ENCODE results near the gene C6orf47. TPM values are rescaled to one million over a fixed set of nuclear protein-coding genes. Genes with fewer than 3 reads are reported as not detected.
A peak's percentile ranks its signal among the peaks of the same experiment; 100 is the strongest.

The C6orf47 gene
- polyA plus RNA-seq, 3 donors: 8.8 to 17.0 (median 14.1) TPM

DNA sequence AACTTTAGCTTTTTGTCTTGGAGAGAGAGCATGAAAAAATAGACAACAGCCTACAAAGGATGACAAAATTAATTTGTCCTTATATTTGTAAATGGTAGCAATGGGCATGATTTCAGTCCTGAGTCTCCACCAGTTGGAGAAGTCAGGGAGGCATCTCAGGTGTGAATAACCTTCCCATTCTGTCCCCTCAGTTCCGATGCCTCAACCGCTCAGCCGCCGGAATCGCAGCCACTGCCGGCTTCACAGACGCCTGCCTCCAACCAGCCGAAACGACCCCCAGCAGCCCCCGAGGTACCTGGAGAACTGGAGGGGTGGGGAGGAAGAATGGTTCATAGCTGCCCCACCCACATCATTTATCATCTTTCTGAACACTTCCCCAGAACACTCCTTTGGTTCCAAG lies 36.5 kb downstream of the C6orf47 start:
- 88 to 90% (median 89%) methylated on average over 10 of the region's 10 CpGs for WGBS, 3 donors
- H3K27ac ChIP-seq (ENCODE audit: low read depth, low read length): no peak overlapping the region

DNA sequence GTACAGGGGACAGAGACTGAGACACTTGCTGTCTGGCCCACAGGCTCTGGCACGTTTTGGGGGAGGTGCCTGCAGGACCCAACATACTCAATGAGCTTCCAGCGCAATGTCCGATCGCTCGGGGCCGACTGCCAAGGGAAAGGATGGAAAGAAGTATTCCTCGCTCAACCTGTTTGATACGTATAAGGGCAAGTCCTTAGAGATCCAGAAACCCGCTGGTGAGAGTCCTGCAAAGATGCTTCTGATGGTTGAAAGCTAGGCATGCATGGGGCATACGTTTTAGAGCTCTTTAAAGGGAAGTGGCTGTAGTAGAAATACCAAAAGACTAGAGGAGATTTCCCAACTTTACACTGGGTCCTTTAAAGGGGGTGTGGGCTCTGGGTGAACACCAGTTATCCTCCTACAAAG lies 37.9 kb downstream of the C6orf47 start:
- WGBS, 3 donors: 43 to 57% (median 55%) methylated on average over 10 of the region's 10 CpGs
- no peak overlapping the region for H3K27ac ChIP-seq (ENCODE audit: low read depth, low read length)

DNA sequence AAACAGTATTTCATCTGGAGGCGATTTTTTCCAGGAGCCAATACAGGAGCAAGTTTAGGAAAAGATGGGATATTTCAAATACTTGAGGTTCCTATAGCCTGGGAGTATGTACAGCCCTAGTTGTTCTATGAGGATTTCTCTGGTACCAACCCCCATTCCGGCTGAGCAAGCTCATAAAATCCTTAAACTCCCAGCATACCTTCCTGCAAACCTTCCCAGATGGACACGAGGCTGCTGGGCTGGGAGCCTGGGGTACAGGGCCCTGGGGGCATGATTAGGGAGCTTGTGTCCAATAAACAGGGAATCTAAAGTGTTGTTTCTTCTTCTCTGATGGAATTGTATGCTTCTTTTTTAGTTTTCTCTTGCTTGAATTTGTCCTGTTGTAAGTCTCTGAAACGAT lies 38.6 kb downstream of the C6orf47 start:
- WGBS, 3 donors: 31 to 40% (median 39%) methylated on average over 4 of the region's 4 CpGs
- no peak overlapping the region for H3K27ac ChIP-seq (ENCODE audit: low read depth, low read length)

DNA sequence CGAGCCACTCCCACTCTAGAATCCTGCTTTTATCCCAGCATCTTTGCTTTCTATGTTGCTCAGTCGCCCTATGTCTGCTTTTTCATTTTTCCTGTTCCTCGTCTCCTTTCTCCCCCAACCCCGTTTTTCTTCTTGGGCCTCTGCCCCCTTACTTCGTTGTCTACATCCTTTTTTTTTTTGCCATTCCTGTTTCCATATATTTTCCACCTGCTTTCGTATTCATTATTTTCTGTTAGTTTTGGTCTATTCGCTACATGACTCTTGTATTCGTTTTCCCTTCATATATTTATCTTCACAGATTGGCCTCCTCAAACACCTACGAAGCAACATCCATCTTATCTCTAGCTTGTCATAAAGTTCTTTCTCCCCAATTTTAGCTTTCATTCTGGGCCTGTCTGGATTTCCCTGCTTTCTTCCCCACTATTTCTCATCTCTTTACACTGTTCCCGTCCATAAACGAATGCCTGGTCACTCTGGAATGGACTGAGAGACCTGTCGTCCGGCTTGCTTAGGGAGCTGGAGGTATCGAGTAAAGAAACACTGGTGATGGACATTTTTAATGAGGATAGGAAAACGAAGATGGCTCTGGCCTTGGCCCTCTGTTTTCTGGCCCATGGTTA lies 39.1 kb downstream of the C6orf47 start:
- 9 to 15% (median 14%) methylated on average over 15 of the region's 15 CpGs for WGBS, 3 donors
- H3K27ac ChIP-seq (ENCODE audit: low read depth, low read length): peak overlapping the region; percentile 86

DNA sequence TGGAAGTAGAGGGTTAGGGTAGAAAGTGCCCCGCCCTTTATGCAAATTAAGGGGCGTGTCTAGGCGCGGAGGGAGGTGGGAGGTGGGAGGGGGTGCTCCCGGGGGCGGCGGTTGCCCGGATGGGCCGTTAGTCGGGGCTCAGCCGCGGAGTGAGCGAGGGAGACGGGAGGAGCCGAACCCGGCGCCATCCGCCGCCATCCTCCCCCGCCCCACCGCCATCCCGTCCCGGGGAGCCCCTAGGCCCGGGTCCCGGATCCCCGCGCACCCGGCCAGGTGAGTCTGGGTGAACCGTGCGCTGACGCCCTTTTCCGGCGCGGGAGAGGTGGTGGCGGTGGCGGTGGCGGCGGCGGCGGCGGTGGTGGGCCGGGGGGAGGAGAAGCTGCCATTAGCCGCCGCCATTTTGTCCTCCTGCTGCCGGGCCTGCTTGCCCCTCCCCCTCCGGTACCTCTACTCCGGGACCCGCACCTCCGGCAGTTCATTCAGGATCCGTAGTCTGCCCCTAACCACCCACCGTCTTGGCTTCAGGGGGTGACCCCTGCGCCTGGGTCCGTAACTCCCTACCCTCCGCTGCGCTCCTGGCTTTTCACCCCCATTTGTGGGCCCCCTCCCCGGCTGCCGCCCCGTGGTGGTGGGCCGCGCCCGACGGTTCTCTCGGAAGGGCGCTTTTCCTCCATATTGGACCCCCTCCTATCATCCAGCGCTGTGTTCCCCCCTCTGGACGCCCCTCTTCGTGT lies 39.8 kb downstream of the C6orf47 start, which contains the start of gene PRRC2A:
Gene PRRC2A, plus strand, starts transcription at position 130 of the 734 bp plus-strand sequence. CDS start 2,075 bp downstream, outside the sequence.
- H3K27ac ChIP-seq (ENCODE audit: low read depth, low read length): peak within 1 kb of the TSS; percentile 86
- whole genome bisulfite sequencing, 3 donors: 0 to 1% (median 1%) methylated on average over 43 to 60 of the region's 67 CpGs

DNA sequence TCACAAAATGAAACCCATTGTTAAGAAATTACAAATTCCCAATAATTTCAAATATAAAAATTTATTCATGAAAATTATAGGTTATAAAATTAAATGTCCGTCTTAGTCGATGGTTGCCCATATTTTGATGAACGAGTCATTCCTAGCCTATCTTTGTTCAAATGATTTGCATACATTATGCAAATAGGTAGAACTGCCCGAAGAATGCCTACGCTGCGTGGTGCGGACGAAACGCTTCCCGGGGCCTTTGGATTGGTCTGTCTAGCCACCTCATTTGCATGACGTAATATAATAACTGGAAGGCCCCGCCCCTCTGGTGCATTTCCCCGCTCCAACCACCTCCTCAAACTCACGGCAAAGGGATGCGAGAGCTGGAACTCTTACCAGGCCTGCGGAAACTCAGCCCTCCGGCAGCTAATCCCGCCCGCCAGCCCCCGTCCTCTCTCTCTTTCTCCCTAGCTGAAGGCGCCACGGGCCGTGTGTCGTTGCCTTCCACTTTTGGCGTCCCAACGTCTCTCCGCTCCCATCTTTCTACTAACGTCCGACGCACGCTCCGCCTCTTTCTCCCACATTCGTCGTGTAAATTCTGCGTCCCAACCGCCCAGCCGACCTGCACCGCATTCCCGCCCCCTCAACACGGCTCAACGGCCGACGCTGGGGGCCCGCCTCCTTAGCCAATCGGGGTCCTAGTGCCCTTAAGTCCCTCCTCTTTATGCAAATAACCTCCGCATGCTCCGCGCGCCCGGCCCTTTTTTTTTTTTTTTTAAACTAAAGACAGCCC lies 40.6 kb downstream of the C6orf47 start:
- 0 to 1% (median 0%) methylated on average over 50 of the region's 50 CpGs for WGBS, 3 donors
- peak overlapping the region; percentile 75 for H3K27ac ChIP-seq (ENCODE audit: low read depth, low read length)

DNA sequence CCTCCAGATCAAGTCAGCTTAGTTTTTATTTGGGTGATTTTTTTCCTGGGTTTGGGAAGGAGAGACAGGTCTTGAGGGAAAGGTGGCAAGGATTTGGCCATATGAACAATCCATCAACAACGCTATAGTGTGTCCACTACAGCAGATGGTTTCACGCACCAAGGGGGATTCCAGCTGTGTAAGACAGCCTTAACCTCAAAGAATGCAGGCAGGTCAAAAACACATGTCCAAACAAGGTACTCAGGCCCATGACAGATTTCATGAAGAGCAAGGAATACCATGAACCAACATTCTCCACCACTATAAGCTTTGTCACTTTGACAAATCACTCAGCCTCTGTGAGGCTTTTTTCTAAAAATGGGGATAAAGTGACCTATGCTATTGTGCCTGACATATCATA lies 43.6 kb downstream of the C6orf47 start:
- 77 to 86% (median 80%) methylated on average over 2 of the region's 2 CpGs for WGBS, 3 donors
- H3K27ac ChIP-seq (ENCODE audit: low read depth, low read length): no peak overlapping the region

DNA sequence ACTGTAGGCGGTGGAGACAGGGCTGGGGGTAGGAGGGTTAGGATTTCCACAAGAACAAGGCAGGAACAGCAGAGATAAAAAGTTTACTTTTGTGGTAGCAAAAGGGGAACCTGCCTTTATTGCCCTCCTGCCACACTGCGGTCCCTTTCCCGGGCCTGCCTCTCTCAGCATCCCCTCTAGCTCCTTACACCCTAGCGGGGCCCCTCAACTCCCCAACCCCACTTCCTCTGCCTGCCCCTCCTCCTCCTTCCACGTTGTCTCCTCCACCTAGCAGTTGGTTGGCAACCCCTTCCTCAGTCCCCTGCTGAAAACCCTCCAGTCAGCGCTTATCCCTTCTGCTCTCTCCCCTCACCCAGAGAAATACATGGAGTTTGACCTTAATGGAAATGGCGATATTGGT lies 44.8 kb downstream of the C6orf47 start:
- H3K27ac ChIP-seq (ENCODE audit: low read depth, low read length): no peak overlapping the region

DNA sequence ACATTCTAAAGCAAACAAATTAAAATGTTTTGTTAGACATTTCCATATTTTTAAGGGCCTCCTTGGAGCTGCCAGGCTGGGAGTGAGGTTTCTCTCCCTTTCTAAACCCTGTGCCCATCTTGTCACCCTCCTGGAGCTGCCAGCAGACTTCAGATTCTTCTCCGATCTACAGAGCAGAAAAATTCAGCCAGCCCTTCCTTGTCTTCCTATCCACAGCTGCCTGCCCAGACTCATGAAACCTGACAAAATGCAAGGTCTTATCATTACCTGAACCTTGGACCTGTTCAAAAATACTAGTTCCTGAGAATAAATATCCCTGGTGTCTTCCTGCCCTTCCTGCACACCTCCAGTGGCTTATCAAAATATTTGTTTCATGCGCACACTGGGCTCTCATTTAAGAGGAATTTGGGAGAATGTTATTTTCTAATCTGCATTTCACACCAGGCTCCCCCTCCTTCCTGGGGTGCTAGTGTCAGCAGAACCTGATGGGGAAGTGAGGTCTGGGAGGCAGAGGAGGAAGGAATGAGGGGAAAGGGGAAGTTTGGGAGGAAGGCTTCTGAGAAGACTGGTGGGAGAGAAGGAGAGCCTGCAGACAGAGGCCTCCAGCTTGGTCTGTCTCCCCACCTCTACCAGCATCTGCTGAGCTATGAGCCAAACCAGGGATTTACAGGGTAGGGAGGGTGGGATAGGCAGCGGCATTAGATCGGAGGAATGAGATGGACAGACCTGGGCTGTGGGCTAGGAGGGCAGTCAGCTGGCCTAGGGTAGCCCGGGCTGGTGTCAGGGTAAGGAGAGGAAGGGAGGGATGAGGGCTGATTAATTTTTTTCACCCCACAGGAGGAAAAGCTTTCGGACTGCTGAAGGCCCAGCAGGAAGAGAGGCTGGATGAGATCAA lies 45.6 kb downstream of the C6orf47 start, which contains the start of gene AIF1:
Gene AIF1, plus strand, starts transcription at position 551 of the 895 bp plus-strand sequence. Its CDS starts 96 bp downstream, at position 647.
- 37 to 74% (median 47%) methylated on average over 6 of the region's 6 CpGs for WGBS, 3 donors

More for the DNA sequence above, 44.8 kb downstream of the C6orf47 start:
- WGBS, 3 donors: 36 to 64% (median 45%) methylated on average over 7 of the region's 7 CpGs

DNA sequence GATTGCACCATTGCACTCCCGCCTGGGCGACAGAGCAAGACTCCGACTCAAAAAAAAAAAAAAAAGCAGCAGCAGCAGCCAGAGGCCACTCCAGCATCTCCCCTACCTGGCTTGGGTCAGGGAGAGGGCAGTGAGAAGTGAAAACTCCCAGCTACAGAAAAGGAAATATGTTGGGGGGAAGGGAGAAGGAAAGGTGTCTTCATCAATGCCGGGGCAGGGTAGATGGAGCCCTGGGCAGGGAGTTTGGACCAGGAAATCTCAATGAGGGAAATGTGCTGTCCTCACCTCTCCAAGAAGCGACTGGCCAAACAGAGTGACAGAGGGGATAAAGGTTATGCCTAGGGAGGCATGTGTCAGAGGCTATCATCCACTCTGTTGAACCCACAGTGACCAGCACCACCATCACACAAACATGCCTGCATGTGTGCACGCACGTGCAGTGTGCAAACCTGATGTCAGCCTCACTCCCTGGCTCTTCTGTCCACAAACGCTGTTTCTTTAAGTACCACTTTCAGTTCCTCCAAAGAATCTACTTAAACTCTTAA lies 46.4 kb downstream of the C6orf47 start:
- no peak overlapping the region for H3K27ac ChIP-seq (ENCODE audit: low read depth, low read length)
- 51 to 87% (median 60%) methylated on average over 8 of the region's 8 CpGs for WGBS, 3 donors

More for the DNA sequence above, 45.6 kb downstream of the C6orf47 start, which contains the start of gene AIF1:
- H3K27ac ChIP-seq (ENCODE audit: low read depth, low read length): no peak within 1 kb of the TSS

DNA sequence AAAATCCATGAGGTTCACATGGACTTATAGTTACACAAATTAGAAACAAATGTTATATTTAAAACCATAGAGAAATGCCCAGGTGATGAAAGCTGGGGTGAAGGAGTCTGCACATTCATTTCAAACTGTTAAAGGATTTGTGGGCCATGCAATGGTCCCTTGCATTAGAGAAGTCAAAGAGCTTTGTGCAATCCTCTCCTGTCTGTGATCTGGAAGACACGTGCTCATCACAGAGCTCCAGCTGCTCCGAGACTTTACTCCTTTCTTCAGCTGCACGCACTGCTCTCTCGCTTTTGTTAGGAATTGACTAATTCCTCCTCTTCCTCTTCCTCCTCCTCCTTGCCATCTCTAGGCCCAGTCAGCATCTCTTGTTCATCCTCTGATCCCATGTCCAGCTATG lies 49.6 kb downstream of the C6orf47 start:
- no peak overlapping the region for H3K27ac ChIP-seq (ENCODE audit: low read depth, low read length)
- 57 to 83% (median 75%) methylated on average over 4 of the region's 4 CpGs for WGBS, 3 donors

DNA sequence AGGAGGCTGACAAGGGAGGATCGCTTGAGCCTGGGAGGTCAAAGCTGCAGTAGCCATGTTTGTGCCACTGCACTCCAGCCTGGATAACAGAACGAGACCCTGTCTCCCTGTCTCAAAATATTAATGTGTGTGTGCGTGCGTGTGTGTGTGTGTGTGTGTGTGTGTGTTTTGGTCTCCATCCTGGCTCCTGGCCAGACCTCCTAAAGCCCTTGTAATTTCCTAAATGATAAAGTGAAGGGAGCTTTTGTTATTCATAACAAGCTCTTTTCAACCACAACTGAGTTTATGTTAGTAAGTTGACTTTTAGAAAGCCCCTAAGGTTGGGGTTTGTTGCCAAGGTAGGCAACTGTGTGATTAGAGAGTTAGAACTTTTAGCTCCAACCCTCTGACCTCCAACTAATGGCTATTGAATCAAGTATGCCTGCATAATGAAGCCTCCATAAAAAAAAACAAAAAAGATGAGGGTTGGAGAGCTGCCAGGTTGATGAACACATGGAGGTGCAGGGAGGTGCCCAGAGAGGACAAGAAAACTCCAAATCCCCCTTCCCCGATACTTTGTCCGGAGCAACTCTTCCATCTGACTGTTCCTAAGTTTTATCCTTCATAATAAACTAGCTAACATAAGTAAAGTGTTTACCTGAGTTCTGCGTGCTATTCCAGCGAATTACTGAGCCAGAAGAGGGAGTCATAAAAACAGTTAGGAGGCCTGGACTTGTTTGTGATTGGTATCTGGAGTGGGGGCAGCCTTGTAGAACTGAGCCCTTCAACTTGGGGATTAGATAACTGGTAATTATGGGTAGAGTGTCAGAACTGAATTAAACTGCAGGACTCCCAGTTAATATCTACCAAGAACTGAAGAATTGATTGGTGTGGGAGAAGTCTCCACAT lies 50.8 kb downstream of the C6orf47 start:
- H3K27ac ChIP-seq (ENCODE audit: low read depth, low read length): no peak overlapping the region
- 74% methylated on average over 8 of the region's 8 CpGs for WGBS, 3 donors

Other genes with a start within 250 kb of the C6orf47 start
- gene MICB, start 162.6 kb downstream of the C6orf47 start, polyA plus RNA-seq: 1 to 10 TPM in 1 of 3 donors, under 1 TPM in 2; 0.53 to 3.3 (median 0.95) TPM
- gene MCCD1, start 131.8 kb downstream of the C6orf47 start, polyA plus RNA-seq: not detected
- 100 to 1,000 TPM; 315 to 359 (median 351) TPM for gene DDX39B, start 118.8 kb downstream of the C6orf47 start, polyA plus RNA-seq
- 1 to 10 TPM in 1 of 3 donors, under 1 TPM in 2; 0.48 to 1.8 (median 0.81) TPM for gene ATP6V1G2, start 114.2 kb downstream of the C6orf47 start, polyA plus RNA-seq
- gene NFKBIL1, start 113.2 kb downstream of the C6orf47 start, polyA plus RNA-seq: 10 to 100 TPM; 21.5 to 40.3 (median 25.0) TPM
- under 1 TPM in 2 of 3 donors, not detected in 1; 0.08 to 0.21 TPM for gene LTA, start 88.5 kb downstream of the C6orf47 start, polyA plus RNA-seq
- gene TNF, start 85.2 kb downstream of the C6orf47 start, polyA plus RNA-seq: 1 to 10 TPM in 1 of 3 donors, under 1 TPM in 2; 0.16 to 1.1 (median 0.56) TPM
- gene LTB, start 78.4 kb downstream of the C6orf47 start, polyA plus RNA-seq: 1 to 10 TPM; 1.9 to 6.7 (median 5.3) TPM
- 10 to 100 TPM in 2 of 3 donors, 1 to 10 TPM in 1; 3.1 to 41.1 (median 32.1) TPM for gene LST1, start 74.5 kb downstream of the C6orf47 start, polyA plus RNA-seq
- gene NCR3, start 67.8 kb downstream of the C6orf47 start, polyA plus RNA-seq: under 1 TPM in 2 of 3 donors, not detected in 1; 0.14 to 0.39 TPM
- 100 to 1,000 TPM in 1 of 3 donors, 10 to 100 TPM in 1, 1 to 10 TPM in 1; 7.9 to 180 (median 63.1) TPM for gene AIF1, start 45.5 kb downstream of the C6orf47 start, polyA plus RNA-seq
- 100 to 1,000 TPM in 2 of 3 donors, 10 to 100 TPM in 1; 47.8 to 112 (median 110) TPM for gene PRRC2A, start 40.1 kb downstream of the C6orf47 start, polyA plus RNA-seq
- 100 to 1,000 TPM; 109 to 202 (median 189) TPM for gene BAG6, start 8.1 kb downstream of the C6orf47 start, polyA plus RNA-seq
- gene APOM, start 4.9 kb downstream of the C6orf47 start, polyA plus RNA-seq: 1 to 10 TPM; 2.0 to 6.5 (median 3.6) TPM
- 10 to 100 TPM in 2 of 3 donors, 1 to 10 TPM in 1; 9.7 to 16.6 (median 14.0) TPM for gene GPANK1, start 4.2 kb upstream of the C6orf47 start, polyA plus RNA-seq
- gene CSNK2B, start 5.3 kb upstream of the C6orf47 start, polyA plus RNA-seq: 100 to 1,000 TPM; 103 to 186 (median 172) TPM
- 1 to 10 TPM; 4.2 to 9.8 (median 4.8) TPM for gene LY6G5B, start 9.2 kb upstream of the C6orf47 start, polyA plus RNA-seq
- gene LY6G5C, start 20.3 kb upstream of the C6orf47 start, polyA plus RNA-seq: 1 to 10 TPM; 1.2 to 3.5 (median 2.4) TPM
- 10 to 100 TPM; 28.5 to 39.8 (median 30.5) TPM for gene ABHD16A, start 42.5 kb upstream of the C6orf47 start, polyA plus RNA-seq
- under 1 TPM in 1 of 3 donors, not detected in 2; 0.45 TPM for gene LY6G6F, start 46.1 kb upstream of the C6orf47 start, polyA plus RNA-seq
- gene LY6G6D, start 54.6 kb upstream of the C6orf47 start, polyA plus RNA-seq: not detected
- gene LY6G6C, start 61.0 kb upstream of the C6orf47 start, polyA plus RNA-seq: under 1 TPM in 1 of 3 donors, not detected in 2; 0.16 TPM
- under 1 TPM in 2 of 3 donors, not detected in 1; 0.06 to 0.22 TPM for gene MPIG6B, start 62.6 kb upstream of the C6orf47 start, polyA plus RNA-seq
- 100 to 1,000 TPM in 2 of 3 donors, 10 to 100 TPM in 1; 21.9 to 213 (median 122) TPM for gene DDAH2, start 68.5 kb upstream of the C6orf47 start, polyA plus RNA-seq
- 100 to 1,000 TPM; 140 to 335 (median 301) TPM for gene CLIC1, start 75.8 kb upstream of the C6orf47 start, polyA plus RNA-seq
- 1 to 10 TPM; 2.4 to 4.4 (median 3.9) TPM for gene MSH5, start 79.2 kb upstream of the C6orf47 start, polyA plus RNA-seq
- 1 to 10 TPM in 1 of 3 donors, under 1 TPM in 1, not detected in 1; 0.51 to 1.4 TPM for gene SAPCD1, start 101.9 kb upstream of the C6orf47 start, polyA plus RNA-seq
- gene VWA7, start 116.5 kb upstream of the C6orf47 start, polyA plus RNA-seq: 1 to 10 TPM in 1 of 3 donors, under 1 TPM in 1, not detected in 1; 0.61 to 2.1 TPM
- 10 to 100 TPM; 24.2 to 38.6 (median 29.1) TPM for gene VARS1, start 135.0 kb upstream of the C6orf47 start, polyA plus RNA-seq
- gene LSM2, start 146.2 kb upstream of the C6orf47 start, polyA plus RNA-seq: 10 to 100 TPM; 29.7 to 55.0 (median 38.1) TPM
- gene HSPA1L, start 154.5 kb upstream of the C6orf47 start, polyA plus RNA-seq: 1 to 10 TPM in 1 of 3 donors, under 1 TPM in 2; 0.59 to 1.0 (median 0.80) TPM
- 100 to 1,000 TPM in 1 of 3 donors, 10 to 100 TPM in 2; 32.5 to 514 (median 76.3) TPM for gene HSPA1A, start 154.8 kb upstream of the C6orf47 start, polyA plus RNA-seq
- 100 to 1,000 TPM in 1 of 3 donors, 10 to 100 TPM in 2; 40.9 to 501 (median 47.1) TPM for gene HSPA1B, start 167.0 kb upstream of the C6orf47 start, polyA plus RNA-seq
- 10 to 100 TPM; 26.2 to 33.8 (median 31.5) TPM for gene NEU1, start 202.0 kb upstream of the C6orf47 start, polyA plus RNA-seq
- gene SLC44A4, start 218.2 kb upstream of the C6orf47 start, polyA plus RNA-seq: 1 to 10 TPM; 1.3 to 8.1 (median 6.2) TPM
- gene EHMT2, start 236.9 kb upstream of the C6orf47 start, polyA plus RNA-seq: 10 to 100 TPM; 20.1 to 35.8 (median 23.0) TPM
- gene ZBTB12, start 241.3 kb upstream of the C6orf47 start, polyA plus RNA-seq: 1 to 10 TPM; 1.7 to 5.2 (median 2.2) TPM

Data from adipose tissue (tissue), 3 donors.